ENCODE measurements around the gene PCDHGA3. TPM values are rescaled to one million over a fixed set of nuclear protein-coding genes. Genes with fewer than 3 reads are reported as not detected.

Gene PCDHGA3
- 0.23 and 0.98 TPM in 2 replicates for total RNA-seq (ENCODE audit: low replicate concordance)

DNA sequence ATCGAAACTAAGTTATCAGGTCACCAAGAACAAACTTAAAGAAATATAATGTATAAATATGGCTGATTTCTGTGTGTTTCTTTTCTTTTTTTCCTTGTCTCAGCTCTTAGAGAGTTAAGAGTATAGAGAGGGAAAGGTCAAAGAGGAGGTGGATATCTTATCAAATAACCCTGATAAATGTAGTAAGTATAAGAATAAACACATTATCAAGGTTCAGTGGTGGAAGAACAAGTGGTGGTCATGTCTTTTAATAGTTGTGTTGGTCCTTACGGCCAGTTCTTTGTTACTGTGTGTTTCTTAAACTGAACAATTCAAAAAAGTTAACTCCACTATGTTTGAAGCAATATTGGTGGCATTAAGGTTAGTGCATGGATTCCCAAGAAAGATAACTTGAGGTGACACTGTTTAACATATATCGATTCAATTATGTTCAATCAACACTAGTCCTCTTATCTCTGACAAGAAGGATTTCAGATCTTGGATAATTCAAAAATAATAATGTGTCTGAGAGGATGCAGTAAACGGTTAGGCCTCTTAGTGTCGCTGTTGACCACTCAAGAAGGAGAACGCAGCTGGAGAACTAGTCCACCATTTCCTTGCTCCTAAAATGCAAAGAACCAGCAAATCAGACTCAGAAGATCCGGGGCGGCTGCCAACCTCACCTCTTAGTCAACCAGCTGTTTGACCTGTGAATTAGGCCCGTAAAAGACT, at the start of gene PCDHGA3:
TSS of gene PCDHGA3 (plus strand) at position 588 of the 711 bp plus-strand sequence. CDS start 205 bp downstream, outside the sequence.

DNA sequence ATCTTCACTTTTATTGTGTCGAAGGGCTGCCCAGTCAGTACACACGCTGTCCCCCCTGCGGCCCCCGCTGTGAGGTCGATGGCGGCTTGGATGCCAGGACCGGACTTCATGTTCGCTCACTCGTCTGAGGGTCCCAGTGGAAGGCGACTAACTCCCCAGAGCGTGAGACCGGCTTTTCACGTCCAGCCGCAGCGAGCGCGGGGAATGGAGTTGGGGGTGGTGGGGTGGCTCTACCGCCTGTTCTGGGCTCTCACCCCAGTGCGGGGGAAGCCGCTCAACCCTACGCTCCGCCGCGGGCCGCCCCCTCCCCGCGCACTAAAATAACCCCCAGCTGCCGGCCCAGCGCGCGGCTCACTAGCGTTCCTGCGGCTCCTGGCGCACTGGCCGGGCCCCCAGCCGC, 39.9 kb upstream of the PCDHGA3 start, which contains the start of gene SLC25A2:
TSS of gene SLC25A2 (minus strand) at position 294 of the 400 bp plus-strand sequence. CDS start at position 110, 184 bp downstream.

DNA sequence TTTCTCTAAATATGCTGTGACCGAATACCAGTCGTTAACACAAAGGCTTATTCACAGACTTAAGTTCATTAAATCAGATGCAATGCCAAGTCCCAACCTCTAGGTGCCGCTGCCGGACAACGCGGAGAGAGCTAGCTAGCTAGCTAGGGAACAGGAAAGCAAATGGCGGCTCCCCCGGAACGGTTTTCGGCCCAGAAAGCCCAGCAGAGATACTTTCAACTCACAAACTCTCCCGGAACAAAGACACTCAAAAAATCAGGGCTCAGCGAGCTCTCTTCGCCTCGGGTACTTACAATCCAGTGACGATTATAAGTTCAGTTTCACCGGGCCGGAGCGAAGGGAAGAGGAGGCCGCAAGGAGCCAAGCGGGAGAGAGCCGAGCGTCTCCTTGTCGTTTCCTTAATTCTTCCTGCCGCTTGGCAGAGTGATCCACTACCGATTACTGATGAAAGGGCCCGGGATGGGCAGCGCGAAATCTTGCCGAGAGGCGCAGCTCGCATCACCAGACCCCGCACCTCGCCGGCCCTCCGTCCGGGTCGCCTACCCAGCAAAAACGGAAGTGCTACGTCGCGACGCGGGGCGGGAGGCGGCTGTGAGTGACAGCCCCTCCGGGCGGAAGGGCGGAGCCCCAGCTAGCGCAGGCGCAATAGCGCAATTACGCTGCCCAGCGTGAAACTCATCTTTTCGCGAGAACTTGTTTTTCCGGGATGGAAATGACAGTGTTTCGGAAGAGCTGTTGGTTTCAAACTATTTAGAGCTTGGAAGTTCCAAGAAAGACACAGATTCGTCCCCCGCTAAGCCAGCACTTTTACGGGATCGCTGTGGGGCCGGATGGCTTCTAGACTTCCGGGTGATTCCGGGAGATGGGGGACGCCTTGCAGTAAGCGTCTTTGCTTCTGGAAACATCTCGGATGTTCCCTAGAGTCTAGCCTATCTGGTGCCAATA, 23.1 kb upstream of the PCDHGA3 start, which contains the start of gene TAF7:
TSS of gene TAF7 (minus strand) at position 560 of the 945 bp plus-strand sequence. CDS start 740 bp downstream, outside the sequence.

DNA sequence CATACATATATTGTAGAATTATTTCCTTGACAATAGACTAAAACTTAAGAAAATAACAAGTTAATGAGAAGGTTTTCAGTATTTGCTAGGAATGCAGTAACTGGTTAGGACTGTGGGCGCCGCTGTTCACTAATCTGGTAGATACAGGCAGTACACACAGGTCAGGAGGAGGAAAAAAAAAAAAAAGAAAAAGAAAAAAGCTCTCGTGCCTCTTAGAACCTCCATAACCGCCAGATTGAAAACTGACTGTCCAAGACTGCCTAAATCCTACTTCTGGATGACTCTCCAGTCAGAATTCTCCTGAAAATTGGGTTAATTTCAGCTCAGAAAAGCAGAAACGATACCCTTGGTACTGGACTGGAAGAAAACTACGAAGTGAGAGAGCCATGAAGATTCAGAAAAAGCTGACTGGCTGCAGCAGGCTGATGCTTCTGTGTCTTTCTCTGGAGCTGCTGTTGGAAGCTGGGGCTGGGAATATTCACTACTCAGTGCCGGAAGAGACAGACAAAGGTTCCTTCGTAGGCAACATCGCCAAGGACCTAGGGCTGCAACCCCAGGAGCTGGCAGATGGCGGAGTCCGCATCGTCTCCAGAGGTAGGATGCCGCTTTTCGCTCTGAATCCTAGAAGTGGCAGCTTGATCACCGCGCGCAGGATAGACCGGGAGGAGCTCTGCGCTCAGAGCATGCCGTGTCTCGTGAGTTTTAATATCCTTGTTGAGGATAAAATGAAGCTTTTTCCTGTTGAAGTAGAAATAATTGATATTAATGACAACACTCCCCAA, 13.1 kb upstream of the PCDHGA3 start, which contains the start of gene PCDHGA1:
TSS of gene PCDHGA1 (plus strand) at position 216 of the 782 bp plus-strand sequence.

DNA sequence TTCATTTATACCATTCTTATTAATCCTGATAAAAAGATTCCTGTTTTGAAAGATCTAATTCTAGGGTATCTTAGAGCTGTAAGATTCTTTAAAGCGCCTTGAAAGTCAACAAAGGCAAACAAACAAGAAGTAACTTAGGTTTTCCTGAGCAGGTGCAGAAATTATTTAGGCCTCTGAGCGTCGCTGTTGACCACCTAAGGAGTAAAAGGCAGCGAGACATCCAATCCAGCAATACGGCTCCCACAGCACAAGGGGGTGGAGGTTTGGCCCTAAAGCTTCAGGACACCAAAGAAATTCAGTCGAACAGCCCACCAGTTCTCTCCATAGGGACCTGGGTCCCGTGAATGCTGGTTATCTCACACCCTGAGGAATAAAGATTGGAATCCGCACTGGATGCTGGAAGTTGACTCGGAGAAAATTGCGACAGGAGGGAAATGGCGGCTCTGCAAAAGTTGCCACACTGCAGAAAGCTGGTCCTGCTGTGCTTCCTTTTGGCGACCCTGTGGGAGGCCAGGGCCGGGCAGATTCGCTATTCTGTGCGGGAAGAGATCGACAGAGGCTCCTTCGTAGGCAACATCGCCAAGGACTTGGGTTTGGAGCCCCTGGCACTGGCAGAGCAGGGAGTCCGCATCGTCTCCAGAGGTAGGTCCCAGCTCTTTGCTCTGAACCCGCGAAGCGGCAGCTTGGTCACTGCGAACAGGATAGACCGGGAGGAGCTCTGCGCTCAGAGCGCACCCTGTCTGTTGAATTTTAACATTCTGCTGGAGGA, 4.9 kb upstream of the PCDHGA3 start, which contains the start of gene PCDHGA2:
TSS of gene PCDHGA2 (plus strand) at position 223 of the 769 bp plus-strand sequence.

DNA sequence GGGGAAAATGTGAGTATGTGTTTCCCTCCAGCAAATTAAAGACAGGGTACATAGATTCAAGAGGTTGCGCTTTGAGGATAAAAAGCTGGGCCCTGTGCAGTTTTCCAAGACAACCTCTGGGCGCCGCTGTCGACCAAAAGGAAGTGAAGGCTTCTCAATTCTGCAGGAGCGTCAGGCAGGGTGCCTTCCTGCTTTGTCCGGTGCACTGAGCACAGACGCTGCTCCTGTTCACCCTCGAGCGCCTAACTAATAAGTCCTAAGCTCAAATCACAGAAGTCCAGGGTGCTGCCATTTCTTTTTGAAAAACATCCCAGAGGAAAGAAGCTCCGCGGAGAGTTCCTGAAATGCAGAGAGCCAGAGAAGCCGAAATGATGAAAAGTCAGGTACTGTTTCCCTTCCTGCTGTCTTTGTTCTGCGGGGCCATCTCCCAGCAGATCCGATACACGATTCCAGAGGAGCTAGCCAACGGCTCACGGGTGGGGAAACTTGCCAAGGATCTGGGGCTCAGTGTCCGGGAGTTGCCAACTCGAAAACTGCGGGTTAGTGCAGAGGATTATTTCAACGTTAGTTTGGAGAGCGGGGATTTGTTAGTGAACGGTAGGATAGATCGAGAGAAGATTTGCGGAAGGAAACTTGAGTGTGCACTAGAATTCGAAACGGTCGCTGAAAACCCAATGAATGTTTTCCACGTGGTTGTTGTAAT, 6.4 kb downstream of the PCDHGA3 start, which contains the start of gene PCDHGB1:
TSS of gene PCDHGB1 (plus strand) at position 183 of the 703 bp plus-strand sequence. CDS start at position 345, 162 bp downstream.

DNA sequence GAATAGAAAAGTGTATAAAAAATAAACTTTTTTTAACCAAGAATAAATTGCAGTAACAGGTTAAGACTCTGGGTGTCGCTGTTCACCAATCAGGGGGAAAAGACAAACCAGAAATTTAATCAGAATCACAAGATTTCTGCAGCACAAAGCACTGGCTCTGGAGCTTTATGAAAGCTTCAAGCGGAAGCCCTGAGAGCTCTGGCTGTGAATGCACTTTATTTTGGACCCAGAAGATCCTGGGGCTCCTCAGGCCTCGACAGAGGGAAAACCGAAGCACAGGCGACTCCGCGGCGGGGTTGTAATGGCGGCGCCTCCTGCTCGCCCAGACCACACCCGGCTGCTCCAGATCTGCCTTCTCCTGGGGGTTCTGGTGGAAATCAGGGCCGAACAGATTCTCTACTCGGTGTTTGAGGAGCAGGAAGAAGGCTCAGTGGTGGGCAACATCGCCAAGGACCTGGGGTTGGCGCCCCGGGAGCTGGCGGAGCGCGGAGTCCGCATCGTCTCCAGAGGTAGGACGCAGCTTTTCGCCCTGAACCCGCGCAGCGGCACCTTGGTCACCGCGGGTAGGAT, 11.4 kb downstream of the PCDHGA3 start, which contains the start of gene PCDHGA4:
TSS of gene PCDHGA4 (plus strand) at position 122 of the 570 bp plus-strand sequence. CDS start at position 209, 87 bp downstream.

DNA sequence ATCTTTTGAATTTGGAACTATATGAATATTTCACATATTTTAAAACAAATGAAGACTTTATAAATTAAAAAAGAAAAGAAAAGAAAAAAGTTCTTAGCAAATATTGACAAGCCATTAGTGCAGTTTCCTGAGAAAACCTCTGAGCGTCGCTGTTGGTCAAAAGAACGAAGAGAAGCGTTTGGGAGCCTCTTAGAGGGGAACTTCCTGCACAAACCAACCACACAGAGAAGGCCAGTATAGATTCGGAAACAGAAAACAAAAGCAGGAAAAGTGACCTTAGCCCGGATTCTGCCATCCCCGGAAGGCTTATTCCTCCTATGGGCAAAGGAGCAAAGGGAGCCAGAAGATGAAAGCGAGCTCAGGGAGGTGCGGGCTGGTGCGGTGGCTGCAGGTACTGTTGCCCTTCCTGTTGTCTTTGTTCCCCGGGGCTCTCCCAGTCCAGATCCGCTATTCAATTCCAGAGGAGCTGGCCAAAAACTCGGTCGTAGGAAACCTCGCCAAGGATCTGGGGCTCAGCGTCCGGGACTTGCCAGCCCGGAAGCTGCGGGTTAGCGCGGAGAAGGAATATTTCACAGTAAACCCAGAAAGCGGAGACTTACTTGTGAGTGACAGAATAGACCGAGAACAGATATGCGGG, 16.3 kb downstream of the PCDHGA3 start, which contains the start of gene PCDHGB2:
TSS of gene PCDHGB2 (plus strand) at position 205 of the 637 bp plus-strand sequence. CDS start at position 347, 142 bp downstream.

DNA sequence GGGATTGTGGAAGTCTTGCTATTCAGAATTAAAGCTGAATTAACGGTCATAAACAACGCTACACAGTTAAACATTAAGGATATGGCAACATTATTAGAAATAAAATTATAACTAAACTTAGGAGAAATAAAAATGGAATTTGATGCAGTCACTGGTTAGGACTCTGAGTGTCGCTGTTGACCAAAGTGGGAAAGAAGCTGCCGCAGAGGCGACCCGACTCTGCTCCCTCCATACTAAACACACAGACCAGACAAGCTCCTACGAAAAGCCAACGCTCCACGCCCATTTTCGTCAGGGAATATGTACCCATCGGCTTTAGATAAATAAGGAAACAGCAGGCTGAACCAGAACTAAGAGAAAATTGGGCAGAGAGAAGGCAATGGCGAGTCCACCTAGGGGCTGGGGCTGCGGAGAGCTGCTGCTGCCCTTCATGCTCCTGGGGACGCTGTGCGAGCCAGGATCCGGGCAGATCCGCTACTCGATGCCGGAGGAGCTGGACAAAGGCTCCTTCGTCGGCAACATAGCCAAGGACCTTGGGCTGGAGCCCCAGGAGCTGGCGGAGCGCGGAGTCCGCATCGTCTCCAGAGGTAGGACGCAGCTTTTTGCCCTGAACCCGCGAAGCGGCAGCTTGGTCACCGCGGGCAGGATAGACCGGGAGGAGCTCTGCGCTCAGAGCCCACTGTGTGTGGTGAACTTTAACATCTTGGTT, 20.5 kb downstream of the PCDHGA3 start, which contains the start of gene PCDHGA5:
TSS of gene PCDHGA5 (plus strand) at position 211 of the 709 bp plus-strand sequence. CDS start at position 380, 169 bp downstream.

DNA sequence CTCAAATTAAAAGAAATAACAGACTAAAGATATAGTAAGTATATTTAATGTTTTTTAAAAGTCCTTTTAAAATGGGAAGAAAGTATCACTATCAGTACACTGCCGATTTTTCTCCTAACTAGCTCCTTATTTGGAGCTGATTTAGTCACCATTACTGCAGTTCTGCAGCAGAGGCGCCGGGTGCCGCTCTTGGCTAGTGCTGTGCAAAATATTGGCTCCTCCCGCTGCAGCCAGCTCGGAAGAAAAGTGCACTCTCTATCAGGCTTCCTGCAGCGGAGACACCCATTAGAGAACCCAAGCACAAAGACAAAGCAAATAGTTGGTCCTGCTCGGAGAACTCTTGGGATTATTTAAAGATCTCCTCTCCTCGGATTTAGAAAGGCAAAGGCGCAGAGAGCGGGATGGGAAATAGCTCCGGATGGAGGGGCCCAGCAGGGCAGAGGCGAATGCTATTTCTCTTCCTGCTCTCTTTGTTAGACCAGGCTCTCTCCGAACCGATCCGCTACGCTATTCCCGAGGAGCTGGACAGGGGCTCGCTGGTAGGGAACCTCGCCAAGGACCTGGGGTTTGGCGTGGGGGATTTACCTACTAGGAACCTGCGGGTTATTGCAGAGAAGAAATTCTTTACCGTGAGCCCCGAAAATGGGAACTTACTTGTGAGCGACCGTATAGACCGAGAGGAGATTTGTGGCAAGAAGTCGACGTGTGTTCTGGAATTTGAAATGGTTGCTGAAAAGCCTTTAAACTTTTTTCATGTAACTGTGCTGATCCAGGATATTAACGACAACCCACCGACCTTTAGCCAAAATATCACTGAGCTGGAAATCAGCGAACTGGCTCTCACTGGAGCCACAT, 26.6 kb downstream of the PCDHGA3 start, which contains the start of gene PCDHGB3:
TSS of gene PCDHGB3 (plus strand) at position 249 of the 855 bp plus-strand sequence. CDS start at position 402, 153 bp downstream.

DNA sequence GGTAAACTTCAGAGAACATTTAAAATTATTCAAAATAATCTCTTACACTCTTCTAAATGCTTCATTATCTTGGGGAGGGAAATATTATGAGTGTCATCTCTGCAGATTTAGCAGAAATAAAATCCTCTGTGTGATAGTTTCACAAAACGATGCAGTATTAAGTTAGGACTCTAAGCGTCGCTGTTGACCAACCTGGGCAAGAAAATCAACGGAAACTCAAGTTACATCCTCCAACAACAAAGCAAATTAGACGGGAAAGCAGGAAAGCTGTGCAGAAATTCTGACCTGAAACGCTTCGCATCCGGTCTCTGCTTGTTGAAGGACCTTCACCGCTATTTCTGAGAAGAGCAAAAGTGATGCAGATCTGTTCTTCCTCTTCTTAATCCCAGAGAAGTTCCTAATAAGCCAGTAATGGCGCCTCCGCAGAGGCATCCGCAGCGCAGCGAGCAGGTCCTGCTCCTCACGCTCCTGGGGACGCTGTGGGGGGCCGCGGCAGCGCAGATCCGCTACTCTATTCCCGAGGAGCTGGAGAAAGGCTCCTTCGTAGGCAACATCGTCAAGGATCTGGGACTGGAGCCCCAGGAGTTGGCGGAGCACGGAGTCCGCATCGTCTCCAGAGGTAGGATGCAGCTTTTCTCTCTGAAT, 30.2 kb downstream of the PCDHGA3 start, which contains the start of gene PCDHGA6:
TSS of gene PCDHGA6 (plus strand) at position 219 of the 645 bp plus-strand sequence. CDS start at position 412, 193 bp downstream.

DNA sequence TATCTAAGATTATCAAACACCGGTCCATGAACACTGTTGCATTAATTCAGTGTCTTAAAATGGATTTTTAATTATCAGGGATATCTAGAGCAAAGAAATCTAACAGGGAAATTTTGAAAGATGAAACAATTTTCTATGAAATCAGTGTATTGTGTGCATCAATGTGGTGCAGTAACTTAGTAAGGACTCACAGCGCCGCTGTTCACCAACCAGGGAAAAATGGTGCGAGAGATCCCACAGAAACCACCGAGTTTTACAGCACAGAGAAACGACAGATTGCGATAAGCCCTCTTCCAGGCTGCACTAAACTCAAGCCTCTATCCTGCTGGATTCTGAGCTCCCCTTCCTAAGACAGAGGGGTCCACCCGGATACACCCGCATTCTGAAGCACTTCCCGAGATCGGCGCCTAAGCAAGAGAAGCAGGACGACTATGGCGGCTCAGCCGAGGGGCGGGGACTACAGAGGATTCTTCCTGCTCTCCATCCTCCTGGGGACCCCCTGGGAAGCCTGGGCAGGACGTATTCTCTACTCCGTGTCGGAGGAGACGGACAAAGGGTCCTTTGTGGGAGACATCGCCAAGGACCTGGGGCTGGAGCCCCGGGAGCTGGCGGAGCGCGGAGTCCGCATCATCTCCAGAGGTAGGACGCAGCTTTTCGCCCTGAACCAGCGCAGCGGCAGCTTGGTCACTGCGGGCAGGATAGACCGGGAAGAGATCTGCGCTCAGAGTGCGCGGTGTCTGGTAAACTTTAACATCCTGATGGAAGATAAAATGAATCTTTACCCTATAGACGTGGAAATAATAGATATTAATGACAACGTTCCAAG, 39.1 kb downstream of the PCDHGA3 start, which contains the start of gene PCDHGA7:
TSS of gene PCDHGA7 (plus strand) at position 274 of the 826 bp plus-strand sequence. CDS start at position 432, 158 bp downstream.

DNA sequence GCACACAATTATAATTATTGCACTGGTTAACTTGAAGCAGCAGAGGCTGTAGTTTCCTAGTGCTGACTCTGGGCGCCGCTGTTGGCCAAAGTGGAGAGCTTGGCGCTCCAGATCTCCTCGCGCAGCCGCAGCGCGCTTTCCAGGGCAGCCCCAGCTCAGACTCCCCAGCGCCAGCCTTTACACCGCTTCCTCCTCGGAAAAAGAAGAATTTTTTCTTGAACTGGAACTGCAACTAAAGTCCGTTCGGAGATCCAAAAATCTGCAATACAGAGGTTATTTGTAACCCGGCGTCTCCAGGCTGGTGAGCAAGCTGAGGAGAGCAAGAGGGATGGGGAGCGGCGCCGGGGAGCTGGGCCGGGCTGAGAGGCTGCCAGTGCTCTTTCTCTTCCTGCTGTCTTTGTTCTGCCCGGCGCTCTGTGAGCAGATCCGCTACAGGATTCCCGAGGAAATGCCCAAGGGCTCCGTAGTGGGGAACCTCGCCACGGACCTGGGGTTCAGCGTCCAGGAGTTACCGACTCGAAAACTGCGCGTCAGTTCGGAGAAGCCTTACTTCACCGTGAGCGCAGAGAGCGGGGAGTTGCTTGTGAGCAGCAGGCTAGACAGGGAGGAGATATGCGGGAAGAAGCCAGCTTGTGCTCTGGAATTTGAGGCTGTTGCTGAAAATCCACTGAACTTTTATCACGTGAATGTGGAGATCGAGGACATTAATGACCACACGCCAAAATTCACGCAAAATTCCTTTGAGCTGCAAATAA, 44.1 kb downstream of the PCDHGA3 start, which contains the start of gene PCDHGB4:
TSS of gene PCDHGB4 (plus strand) at position 142 of the 755 bp plus-strand sequence. CDS start at position 329, 187 bp downstream.

DNA sequence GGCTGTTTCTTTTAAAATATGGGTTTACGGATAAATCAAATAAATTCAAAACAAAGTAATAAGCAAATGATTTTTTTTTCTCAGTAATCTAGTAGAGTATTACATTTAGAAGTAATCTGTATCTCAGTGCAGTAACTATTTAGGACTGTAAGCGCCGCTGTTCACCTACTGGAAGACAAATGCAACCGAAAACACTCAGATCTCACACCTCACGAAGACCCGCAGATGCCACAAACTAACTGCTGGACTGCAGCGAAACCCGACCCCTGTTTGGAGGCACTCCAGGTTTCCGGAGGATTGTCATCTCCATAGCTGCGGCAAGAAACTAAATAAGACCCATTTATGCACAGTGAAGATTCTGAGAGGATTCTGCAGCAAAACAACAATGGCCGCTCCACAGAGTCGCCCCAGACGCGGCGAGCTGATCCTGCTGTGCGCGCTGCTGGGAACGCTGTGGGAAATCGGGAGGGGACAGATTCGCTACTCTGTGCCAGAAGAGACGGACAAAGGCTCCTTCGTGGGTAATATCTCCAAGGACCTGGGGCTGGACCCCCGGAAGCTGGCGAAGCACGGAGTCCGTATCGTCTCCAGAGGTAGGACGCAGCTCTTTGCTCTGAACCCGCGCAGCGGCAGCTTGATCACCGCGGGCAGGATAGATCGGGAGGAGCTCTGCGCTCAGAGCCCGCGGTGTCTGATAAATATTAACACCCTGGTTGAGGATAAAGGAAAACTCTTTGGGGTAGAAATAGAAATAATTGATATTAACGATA, 49.0 kb downstream of the PCDHGA3 start, which contains the start of gene PCDHGA8:
TSS of gene PCDHGA8 (plus strand) at position 205 of the 770 bp plus-strand sequence. CDS start at position 386, 181 bp downstream.

